Measurements from ENCODE around the gene CFAP299.

The CFAP299 gene

GRCh38 chr4:80385397-80386280 lies 50.1 kb downstream of the CFAP299 start:
- no peak for DNase-seq (ENCODE audit: low read depth)
- TF ChIP-seq, protein P1, sequence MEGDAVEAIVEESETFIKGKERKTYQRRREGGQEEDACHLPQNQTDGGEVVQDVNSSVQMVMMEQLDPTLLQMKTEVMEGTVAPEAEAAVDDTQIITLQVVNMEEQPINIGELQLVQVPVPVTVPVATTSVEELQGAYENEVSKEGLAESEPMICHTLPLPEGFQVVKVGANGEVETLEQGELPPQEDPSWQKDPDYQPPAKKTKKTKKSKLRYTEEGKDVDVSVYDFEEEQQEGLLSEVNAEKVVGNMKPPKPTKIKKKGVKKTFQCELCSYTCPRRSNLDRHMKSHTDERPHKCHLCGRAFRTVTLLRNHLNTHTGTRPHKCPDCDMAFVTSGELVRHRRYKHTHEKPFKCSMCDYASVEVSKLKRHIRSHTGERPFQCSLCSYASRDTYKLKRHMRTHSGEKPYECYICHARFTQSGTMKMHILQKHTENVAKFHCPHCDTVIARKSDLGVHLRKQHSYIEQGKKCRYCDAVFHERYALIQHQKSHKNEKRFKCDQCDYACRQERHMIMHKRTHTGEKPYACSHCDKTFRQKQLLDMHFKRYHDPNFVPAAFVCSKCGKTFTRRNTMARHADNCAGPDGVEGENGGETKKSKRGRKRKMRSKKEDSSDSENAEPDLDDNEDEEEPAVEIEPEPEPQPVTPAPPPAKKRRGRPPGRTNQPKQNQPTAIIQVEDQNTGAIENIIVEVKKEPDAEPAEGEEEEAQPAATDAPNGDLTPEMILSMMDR (conservative IDR thresholded peaks at IDR 0.05; ENCODE audit: control insufficient read depth, insufficient read depth, low read depth, low read length): no peak
- no peak overlapping the region for H3K4me3 ChIP-seq (ENCODE audit: control insufficient read depth, low read depth, low read length)

DNA sequence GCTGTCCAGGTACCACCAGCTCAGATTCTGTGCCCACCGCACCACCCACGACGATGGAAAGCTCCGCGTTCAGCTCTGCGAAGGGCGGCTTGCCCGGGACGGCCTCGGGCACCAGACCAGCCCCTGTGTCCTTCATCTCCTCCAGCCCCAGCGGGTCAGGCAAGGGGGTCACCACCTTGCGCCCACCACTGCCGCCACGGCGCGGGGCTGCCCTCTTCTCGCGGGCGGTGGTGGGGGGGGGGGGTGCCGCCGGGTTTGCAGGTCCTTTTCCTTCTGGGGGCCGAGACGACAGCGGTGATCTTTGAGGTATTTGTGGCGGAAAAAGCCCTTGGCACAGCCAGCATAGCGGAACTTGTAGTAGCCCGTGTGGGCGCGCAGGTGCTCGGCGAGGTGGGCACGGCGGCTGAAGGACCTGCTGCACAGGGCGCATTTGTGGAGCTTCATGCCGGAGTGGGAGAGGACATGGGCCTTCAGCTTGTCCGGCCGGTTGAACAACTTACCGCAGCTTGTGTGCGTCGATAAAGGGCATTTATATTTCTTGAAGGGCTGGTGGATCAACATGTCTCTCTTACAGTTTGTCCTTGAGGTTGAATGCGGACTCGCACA lies 50.9 kb downstream of the CFAP299 start:
- TF ChIP-seq, protein P1 (conservative IDR thresholded peaks at IDR 0.05; ENCODE audit: control insufficient read depth, insufficient read depth, low read depth, low read length): no peak
- no peak for DNase-seq (ENCODE audit: low read depth)
- no peak overlapping the region for H3K4me3 ChIP-seq (ENCODE audit: control insufficient read depth, low read depth, low read length)

- TF ChIP-seq, protein P1 (conservative IDR thresholded peaks at IDR 0.05; ENCODE audit: control insufficient read depth, insufficient read depth, low read depth, low read length): no peak
- H3K4me3 ChIP-seq (ENCODE audit: control insufficient read depth, low read depth, low read length): no peak overlapping the region
- no peak for DNase-seq (ENCODE audit: low read depth)
Measured at GRCh38 chr4:80387390-80388283, 52.1 kb downstream of the CFAP299 start.

- DNase-seq (ENCODE audit: low read depth): no peak
- no peak overlapping the region for H3K4me3 ChIP-seq (ENCODE audit: control insufficient read depth, low read depth, low read length)
- TF ChIP-seq, protein P1 (conservative IDR thresholded peaks at IDR 0.05; ENCODE audit: control insufficient read depth, insufficient read depth, low read depth, low read length): no peak
Measured at GRCh38 chr4:80388284-80388607, 52.7 kb downstream of the CFAP299 start.

GRCh38 chr4:80390178-80390577 lies 54.6 kb downstream of the CFAP299 start:
- TF ChIP-seq, protein P1 (conservative IDR thresholded peaks at IDR 0.05; ENCODE audit: control insufficient read depth, insufficient read depth, low read depth, low read length): no peak
- no peak overlapping the region for H3K4me3 ChIP-seq (ENCODE audit: control insufficient read depth, low read depth, low read length)
- DNase-seq (ENCODE audit: low read depth): no peak

- peak; percentile 82 for DNase-seq (ENCODE audit: low read depth)
- H3K4me3 ChIP-seq (ENCODE audit: control insufficient read depth, low read depth, low read length): no peak overlapping the region
- TF ChIP-seq, protein P1 (conservative IDR thresholded peaks at IDR 0.05; ENCODE audit: control insufficient read depth, insufficient read depth, low read depth, low read length): no peak
Measured at GRCh38 chr4:80393246-80393969, 57.9 kb downstream of the CFAP299 start.

All from fibroblast of mammary gland (primary cell).